ENCODE results near the gene MAOA.

DNA sequence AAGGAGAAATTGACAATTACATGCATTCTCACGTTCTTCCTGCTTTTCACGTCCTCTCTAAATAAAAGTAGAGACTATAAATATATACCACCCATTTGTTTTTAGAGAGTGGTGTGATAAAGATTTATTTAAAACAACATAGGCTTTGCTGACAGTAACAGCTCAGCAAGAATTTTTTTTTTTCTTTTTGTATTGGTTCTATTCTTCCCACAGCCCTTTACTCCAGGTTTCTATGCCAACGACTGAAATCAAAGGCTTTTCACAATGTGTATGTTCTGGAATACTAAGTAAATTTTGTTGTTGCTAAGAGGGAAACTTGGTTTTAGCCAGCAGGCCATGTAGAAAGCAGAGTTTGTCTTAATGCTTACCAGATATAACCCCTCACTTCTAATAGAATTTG lies 43.4 kb downstream of the MAOA start:
- TF ChIP-seq, protein P1, sequence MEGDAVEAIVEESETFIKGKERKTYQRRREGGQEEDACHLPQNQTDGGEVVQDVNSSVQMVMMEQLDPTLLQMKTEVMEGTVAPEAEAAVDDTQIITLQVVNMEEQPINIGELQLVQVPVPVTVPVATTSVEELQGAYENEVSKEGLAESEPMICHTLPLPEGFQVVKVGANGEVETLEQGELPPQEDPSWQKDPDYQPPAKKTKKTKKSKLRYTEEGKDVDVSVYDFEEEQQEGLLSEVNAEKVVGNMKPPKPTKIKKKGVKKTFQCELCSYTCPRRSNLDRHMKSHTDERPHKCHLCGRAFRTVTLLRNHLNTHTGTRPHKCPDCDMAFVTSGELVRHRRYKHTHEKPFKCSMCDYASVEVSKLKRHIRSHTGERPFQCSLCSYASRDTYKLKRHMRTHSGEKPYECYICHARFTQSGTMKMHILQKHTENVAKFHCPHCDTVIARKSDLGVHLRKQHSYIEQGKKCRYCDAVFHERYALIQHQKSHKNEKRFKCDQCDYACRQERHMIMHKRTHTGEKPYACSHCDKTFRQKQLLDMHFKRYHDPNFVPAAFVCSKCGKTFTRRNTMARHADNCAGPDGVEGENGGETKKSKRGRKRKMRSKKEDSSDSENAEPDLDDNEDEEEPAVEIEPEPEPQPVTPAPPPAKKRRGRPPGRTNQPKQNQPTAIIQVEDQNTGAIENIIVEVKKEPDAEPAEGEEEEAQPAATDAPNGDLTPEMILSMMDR (IDR thresholded peaks at IDR 0.05) = no peak
- no peak for TF ChIP-seq ZFX (IDR thresholded peaks at IDR 0.05; ENCODE audit: borderline replicate concordance)
